HG02870 (cell line): ENCODE data around the gene ADGRE1.

ENCODE experiments used
- ATAC-seq: cut with Tn5 transposase; IDR thresholded peaks from one replicate; pipeline ENCODE4 v1.9.1; 2021; ENCODE audit warnings: mild to moderate bottlenecking, moderate library complexity; ENCODE audit not compliant: unreplicated experiment

Gene ADGRE1

DNA sequence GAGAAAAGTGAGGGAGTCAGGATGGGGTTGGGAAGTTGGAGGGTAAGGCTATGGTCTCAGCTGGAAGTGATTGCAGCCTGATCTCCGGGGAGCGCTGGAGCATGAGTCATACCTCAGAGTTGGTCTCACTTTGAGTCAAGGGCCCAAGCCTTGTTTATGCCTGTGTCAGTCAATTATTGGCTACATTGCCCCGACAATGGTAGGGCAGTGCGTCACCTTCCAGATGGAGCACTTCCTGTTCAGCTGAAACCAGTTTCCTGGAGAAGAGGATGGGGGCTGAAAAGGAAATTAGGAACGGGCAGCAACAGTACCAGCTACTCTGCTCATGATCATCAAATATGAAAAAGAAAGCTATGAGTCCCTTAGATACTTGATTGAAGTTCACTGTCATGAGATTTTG, 60.4 kb downstream of the ADGRE1 start:
- no peak for ATAC-seq

GRCh38 chr19:6948884-6949283, 61.5 kb downstream of the ADGRE1 start:
- no peak for ATAC-seq

DNA sequence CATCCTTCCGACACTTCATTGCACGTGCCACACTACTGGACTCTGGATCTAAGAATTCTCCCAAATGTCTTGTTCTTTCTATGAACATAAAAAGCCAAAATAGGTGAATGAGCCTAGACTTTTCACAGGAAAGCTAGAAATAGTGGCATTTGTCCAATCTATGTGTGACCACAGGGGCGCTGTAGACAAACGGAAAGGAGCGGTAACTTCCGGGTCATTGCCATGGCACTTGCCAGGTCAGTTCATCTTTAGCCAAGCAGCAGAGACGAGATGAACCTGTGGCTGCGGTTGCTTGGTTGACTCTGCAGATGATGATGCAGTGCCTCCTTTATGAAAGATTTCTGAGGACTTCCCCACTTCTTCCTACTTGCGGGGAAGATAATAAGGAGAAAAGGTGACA, 65.6 kb downstream of the ADGRE1 start:
- ATAC-seq, result no peak

DNA sequence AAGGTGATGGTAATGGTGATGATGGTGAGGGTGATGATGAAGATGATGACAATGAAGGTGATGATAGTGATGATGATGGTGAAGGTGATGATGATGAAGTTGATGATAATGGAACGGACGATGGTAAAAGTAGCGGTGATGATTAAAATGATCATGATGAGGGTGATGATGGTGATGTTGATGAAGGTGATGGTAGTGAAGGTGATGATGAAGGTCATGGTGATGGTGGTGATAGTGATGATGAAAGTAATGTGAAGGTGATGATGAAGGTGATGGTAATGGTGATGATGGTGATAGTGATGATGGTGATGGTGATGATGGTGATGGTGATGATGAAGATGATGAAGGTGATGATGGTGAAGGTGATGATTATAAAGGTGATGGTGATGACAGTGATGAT, 67.7 kb downstream of the ADGRE1 start:
- no peak for ATAC-seq

DNA sequence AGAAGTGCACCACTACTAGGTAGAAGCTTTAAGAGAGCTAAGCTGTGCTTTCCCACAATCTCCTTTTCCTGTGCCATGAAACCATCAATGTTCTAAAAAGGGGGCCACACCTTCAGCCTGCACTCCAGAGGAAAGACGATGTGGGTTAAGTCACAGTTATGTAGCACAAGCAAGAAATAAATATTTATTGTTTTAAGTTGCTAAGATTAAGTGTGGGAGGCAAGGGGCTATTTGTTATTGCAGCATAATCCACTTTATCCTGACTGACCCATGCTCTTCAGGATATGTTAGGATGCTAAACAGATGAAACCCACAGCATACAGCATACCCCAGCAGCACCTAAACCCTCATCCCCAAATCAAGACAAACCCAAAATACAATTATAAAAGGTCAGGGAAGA, 69.2 kb downstream of the ADGRE1 start:
- no peak for ATAC-seq

- no peak for ATAC-seq
Measured at GRCh38 chr19:6958791-6959190, 71.4 kb downstream of the ADGRE1 start.

GRCh38 chr19:6963244-6963852, 76.0 kb downstream of the ADGRE1 start:
- no peak for ATAC-seq

DNA sequence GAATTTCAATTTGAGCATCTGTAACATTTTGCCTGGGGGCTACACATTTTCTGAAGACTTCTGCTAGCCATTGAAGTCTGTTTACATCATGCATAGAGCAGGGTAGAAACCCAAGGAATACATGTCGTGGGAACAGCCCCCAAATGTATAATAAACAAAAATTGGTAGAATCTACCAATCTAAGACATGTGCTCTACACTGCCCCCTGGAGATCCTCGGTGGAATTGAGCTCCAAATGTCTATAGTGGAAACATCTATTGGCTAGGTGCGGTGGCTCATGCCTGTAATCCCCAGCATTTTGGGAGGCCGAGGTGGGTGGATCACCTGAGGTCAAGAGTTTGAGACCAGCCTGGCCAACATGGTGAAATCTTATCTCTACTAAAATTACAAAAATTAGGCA, 76.6 kb downstream of the ADGRE1 start:
- ATAC-seq, result no peak

DNA sequence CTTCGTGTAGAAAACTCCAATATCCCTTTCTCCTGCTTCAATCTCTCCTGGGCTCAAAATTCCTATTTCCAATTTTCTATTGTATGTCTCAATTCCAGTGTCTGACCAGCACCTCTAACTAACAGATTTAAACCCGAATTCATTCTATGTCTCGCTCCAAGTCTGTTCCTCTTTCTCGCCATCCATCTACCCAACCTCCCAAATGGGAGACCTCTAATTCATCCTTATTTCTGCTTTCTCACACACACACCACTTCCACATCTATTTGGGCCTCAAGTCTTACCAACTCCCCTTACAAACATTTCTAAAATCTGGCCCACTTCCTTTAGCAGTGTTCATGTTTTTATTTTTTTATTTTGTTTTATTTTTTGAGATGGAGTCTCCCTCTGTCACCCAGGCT, 80.6 kb downstream of the ADGRE1 start:
- no peak for ATAC-seq

DNA sequence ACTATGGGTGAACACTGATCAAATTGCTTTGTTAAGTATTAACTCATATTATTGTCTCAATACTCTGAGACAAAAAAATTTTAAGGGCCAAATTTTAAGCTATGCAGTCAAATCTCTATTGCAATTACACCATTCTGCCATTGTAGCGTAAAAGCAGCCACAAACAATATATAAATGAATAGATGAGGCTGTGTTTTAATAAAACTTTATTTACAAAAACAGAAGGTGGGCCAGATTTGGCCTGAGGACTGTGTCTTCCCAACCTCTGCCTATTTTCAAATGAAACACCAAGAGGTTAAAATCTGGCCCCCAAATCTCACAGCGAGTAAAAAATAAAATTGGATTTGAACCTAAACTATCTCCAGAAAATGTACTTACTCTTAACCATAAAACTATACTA, 82.1 kb downstream of the ADGRE1 start:
- no peak for ATAC-seq

GRCh38 chr19:6970021-6970420, 82.6 kb downstream of the ADGRE1 start:
- ATAC-seq, result no peak

- no peak for ATAC-seq
Measured at GRCh38 chr19:6970443-6970842, 83.1 kb downstream of the ADGRE1 start.

- no peak for ATAC-seq
Measured at GRCh38 chr19:6971366-6971765, 84.0 kb downstream of the ADGRE1 start.

DNA sequence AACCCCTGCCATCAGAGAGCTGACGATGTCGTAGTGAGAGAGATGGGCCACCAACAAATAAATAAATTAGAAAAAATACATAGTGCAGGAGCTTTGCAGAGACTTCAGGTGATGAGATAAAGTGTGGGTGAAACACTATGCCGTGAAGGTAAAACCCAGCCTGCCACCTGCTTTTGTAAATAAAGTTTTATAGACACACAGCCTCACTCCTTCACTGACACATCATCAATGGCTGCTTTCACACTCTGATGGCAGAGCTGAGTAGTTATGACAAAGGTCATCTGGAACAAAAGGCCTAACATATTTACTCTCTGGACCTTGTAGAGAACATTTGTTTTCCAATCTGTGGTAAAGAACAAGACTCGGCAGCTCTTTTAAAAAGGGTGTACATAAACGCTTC, 88.8 kb downstream of the ADGRE1 start:
- ATAC-seq, result no peak

GRCh38 chr19:6979399-6979798, 92.0 kb downstream of the ADGRE1 start:
- no peak for ATAC-seq

- ATAC-seq, result no peak
Measured at GRCh38 chr19:6983448-6983847, 96.1 kb downstream of the ADGRE1 start.

- no peak for ATAC-seq
Measured at GRCh38 chr19:6987850-6988249, 100.5 kb downstream of the ADGRE1 start.

- ATAC-seq, result no peak
Measured at GRCh38 chr19:6988257-6988656, 100.9 kb downstream of the ADGRE1 start.
